Endothelial cell of umbilical vein (primary cell): Measurements from ENCODE around the gene ZNF709.

Source experiments
- CTCF ChIP-seq, 2 donors: IDR thresholded peaks; 1 replicate in 1 of 2; 2 replicates in 1 of 2; pipeline ENCODE4 v1.5.1; 2011; ENCODE audit warnings: low read length in 2 of 2, mild to moderate bottlenecking in 2 of 2, moderate library complexity in 2 of 2, control low read depth in 1 of 2, inconsistent platforms in 1 of 2, low read depth in 1 of 2; ENCODE audit not compliant: insufficient read depth in 1 of 2; ENCODE audit errors: extremely low read depth in 1 of 2
- FOS ChIP-seq: IDR thresholded peaks from 2 replicates; pipeline ENCODE4 v1.6.1; 2011; ENCODE audit warnings: mild to moderate bottlenecking, low read length, moderate library complexity, borderline replicate concordance; ENCODE audit not compliant: insufficient read depth
- GATA2 ChIP-seq: IDR thresholded peaks from 2 replicates; pipeline ENCODE4 v1.7.0; 2011; ENCODE audit warnings: low read depth, mild to moderate bottlenecking, moderate library complexity, mixed read lengths, low read length; ENCODE audit not compliant: insufficient read length, insufficient read depth
- JUN ChIP-seq: IDR thresholded peaks from 2 replicates; pipeline ENCODE4 v1.6.1; 2011; ENCODE audit warnings: borderline replicate concordance, low read depth; ENCODE audit not compliant: insufficient read length, insufficient read depth
- MYC ChIP-seq: IDR thresholded peaks from one replicate; pipeline ENCODE4 v1.6.1; 2011; ENCODE audit warnings: mild to moderate bottlenecking, low read depth, low read length
- POLR2A ChIP-seq: IDR thresholded peaks from 2 replicates; pipeline ENCODE4 v1.6.1; 2012; ENCODE audit warnings: low read depth, mild to moderate bottlenecking, control low read depth, low read length
- POLR2AphosphoS5 ChIP-seq: IDR thresholded peaks from 2 replicates; pipeline ENCODE4 v1.6.1; 2012; ENCODE audit warnings: low read depth, mild to moderate bottlenecking, control low read depth, low read length, moderate library complexity; ENCODE audit not compliant: insufficient read depth

DNA sequence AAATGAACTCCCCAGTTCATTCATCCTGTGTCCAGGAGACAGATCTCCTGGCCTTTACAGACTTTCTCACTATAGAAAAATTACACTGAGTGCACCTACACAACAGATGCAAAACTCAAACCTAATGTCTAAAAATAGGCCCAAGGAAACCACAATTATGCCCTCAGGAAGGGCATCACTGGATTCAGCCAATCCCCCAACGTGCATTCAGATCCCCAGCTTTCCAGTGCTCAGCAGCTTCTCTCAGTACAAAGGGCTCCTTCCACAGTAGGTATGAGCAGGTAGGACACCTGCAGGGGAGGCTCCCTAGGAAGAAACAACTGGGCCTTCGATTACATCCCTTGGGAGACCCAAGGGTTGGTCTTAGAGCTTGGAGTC lies 2.1 kb downstream of the ZNF709 start:
- TF ChIP-seq JUN (no peak), CTCF (IDR thresholded peaks at IDR 0.05; ENCODE audit: extremely low read depth in 1 of 2, insufficient read depth in 1 of 2, low read depth in 1 of 2, low read length in 2 of 2) (no peak), POLR2A (no peak), FOS (no peak), MYC (no peak), GATA2 (no peak), POLR2AphosphoS5 (no peak)
